Posterior cingulate gyrus (tissue), 11 donors: Measurements from ENCODE around the gene MMP13.
"Not testable (repeated sequence)": the region's sequence is repeated elsewhere in the genome, so short reads cannot be mapped to it uniquely, and the experiment has no call there.

Source experiments
- DNase-seq, 10 donors: peaks; one replicate each; pipeline versions ENCODE4 v3.0.0 to v3.0.0-alpha.2; 2020 to 2021; ENCODE audit warnings: mixed read lengths in 3 of 10
- intact Hi-C: fragments of 100-400 bp; cut with DNase I; formaldehyde crosslinking; loops from one replicate; pipeline ENCODE4 v1.15.1; 2023

Gene MMP13

GRCh38 chr11:102955624-102956023 is at the start of gene MMP13:
Gene MMP13 (minus strand): TSS chr11:102955732. CDS start chr11:102955705, 27 bp downstream.
- no peak for DNase-seq

GRCh38 chr11:103004234-103004633 is 48.7 kb upstream of the MMP13 start:
- DNase-seq, intact Hi-C loops: not testable (repeated sequence)

More at GRCh38 chr11:102955624-102956023, at the start of gene MMP13:
- intact Hi-C loops, result no loop called here

GRCh38 chr11:102994105-102994504 is 38.6 kb upstream of the MMP13 start:
- no peak for DNase-seq

GRCh38 chr11:102991776-102992175 is 36.2 kb upstream of the MMP13 start:
- intact Hi-C loops, result no loop called here

More at GRCh38 chr11:102994105-102994504, 38.6 kb upstream of the MMP13 start:
- intact Hi-C loops, result no loop called here

GRCh38 chr11:102990145-102990544 is 34.6 kb upstream of the MMP13 start:
- intact Hi-C loops, result no loop called here
- DNase-seq, result no peak

More at GRCh38 chr11:102991776-102992175, 36.2 kb upstream of the MMP13 start:
- DNase-seq, result no peak

GRCh38 chr11:102989379-102990047 is 34.0 kb upstream of the MMP13 start:
- intact Hi-C loops, result no loop called here
- no peak for DNase-seq

GRCh38 chr11:102986815-102987214 is 31.3 kb upstream of the MMP13 start:
- intact Hi-C loops, result no loop called here
- DNase-seq, result no peak

GRCh38 chr11:102985850-102986249 is 30.3 kb upstream of the MMP13 start:
- no peak for DNase-seq
- intact Hi-C loops, result no loop called here

- DNase-seq, result no peak
- intact Hi-C loops, result no loop called here
Observed at GRCh38 chr11:102983486-102983885, 28.0 kb upstream of the MMP13 start.

- intact Hi-C loops, result no loop called here
- no peak for DNase-seq
Observed at GRCh38 chr11:102981324-102981910, 25.9 kb upstream of the MMP13 start.

- DNase-seq, result no peak
- intact Hi-C loops, result no loop called here
Observed at GRCh38 chr11:102974552-102975280, 19.2 kb upstream of the MMP13 start.

- DNase-seq, intact Hi-C loops: not testable (repeated sequence)
Observed at GRCh38 chr11:102973698-102974097, 18.2 kb upstream of the MMP13 start.

- DNase-seq, result no peak
- intact Hi-C loops, result no loop called here
Observed at GRCh38 chr11:102972853-102973252, 17.3 kb upstream of the MMP13 start.

- no peak for DNase-seq
- intact Hi-C loops, result no loop called here
Observed at GRCh38 chr11:102971766-102972165, 16.2 kb upstream of the MMP13 start.

GRCh38 chr11:102967497-102967896 is 12.0 kb upstream of the MMP13 start:
- no peak for DNase-seq

GRCh38 chr11:102966011-102966410 is 10.5 kb upstream of the MMP13 start:
- DNase-seq, result no peak
- intact Hi-C loops, result no loop called here

More at GRCh38 chr11:102967497-102967896, 12.0 kb upstream of the MMP13 start:
- intact Hi-C loops, result no loop called here

GRCh38 chr11:102964867-102965266 is 9.3 kb upstream of the MMP13 start:
- no peak for DNase-seq
- intact Hi-C loops, result no loop called here

- intact Hi-C loops, result no loop called here
- no peak for DNase-seq
Observed at GRCh38 chr11:102957953-102958352, 2.4 kb upstream of the MMP13 start.

- intact Hi-C loops, result no loop called here
- no peak for DNase-seq
Observed at GRCh38 chr11:102950622-102951081, 4.9 kb downstream of the MMP13 start.

GRCh38 chr11:102946237-102946636 is 9.3 kb downstream of the MMP13 start:
- intact Hi-C loops, result no loop called here
- DNase-seq, result no peak
